Measurements from ENCODE around the gene NPIPA5.
"Not testable (repeated sequence)": the region's sequence is repeated elsewhere in the genome, so short reads cannot be mapped to it uniquely, and the experiment has no call there.

Gene NPIPA5

GRCh38 chr16:15389916-15390315 lies 11.8 kb upstream of the NPIPA5 start:
- not testable (repeated sequence) for DNase-seq (ENCODE audit: low read depth)

GRCh38 chr16:15388060-15388459 lies 10.0 kb upstream of the NPIPA5 start:
- DNase-seq (ENCODE audit: low read depth): not testable (repeated sequence)

GRCh38 chr16:15382810-15383209 lies 4.7 kb upstream of the NPIPA5 start:
- peak; percentile 13 for DNase-seq (ENCODE audit: low read depth)

GRCh38 chr16:15357495-15357894 lies 20.6 kb downstream of the NPIPA5 start:
- not testable (repeated sequence) for DNase-seq (ENCODE audit: low read depth)

GRCh38 chr16:15354846-15355245 lies 23.2 kb downstream of the NPIPA5 start:
- DNase-seq (ENCODE audit: low read depth): not testable (repeated sequence)

- not testable (repeated sequence) for DNase-seq (ENCODE audit: low read depth)
Observed at GRCh38 chr16:15352852-15353251, 25.2 kb downstream of the NPIPA5 start.

GRCh38 chr16:15351745-15352144 lies 26.3 kb downstream of the NPIPA5 start:
- DNase-seq (ENCODE audit: low read depth): not testable (repeated sequence)

- not testable (repeated sequence) for DNase-seq (ENCODE audit: low read depth)
Observed at GRCh38 chr16:15351251-15351650, 26.8 kb downstream of the NPIPA5 start.

GRCh38 chr16:15348721-15349120 lies 29.4 kb downstream of the NPIPA5 start:
- not testable (repeated sequence) for DNase-seq (ENCODE audit: low read depth)

GRCh38 chr16:15342337-15342736 lies 35.8 kb downstream of the NPIPA5 start:
- DNase-seq (ENCODE audit: low read depth): not testable (repeated sequence)

- not testable (repeated sequence) for DNase-seq (ENCODE audit: low read depth)
Observed at GRCh38 chr16:15338986-15339385, 39.1 kb downstream of the NPIPA5 start.

GRCh38 chr16:15337974-15338605 lies 40.0 kb downstream of the NPIPA5 start:
- not testable (repeated sequence) for DNase-seq (ENCODE audit: low read depth)

- DNase-seq (ENCODE audit: low read depth): not testable (repeated sequence)
Observed at GRCh38 chr16:15335609-15336008, 42.5 kb downstream of the NPIPA5 start.

- not testable (repeated sequence) for DNase-seq (ENCODE audit: low read depth)
Observed at GRCh38 chr16:15333969-15334368, 44.1 kb downstream of the NPIPA5 start.

- DNase-seq (ENCODE audit: low read depth): not testable (repeated sequence)
Observed at GRCh38 chr16:15330978-15331377, 47.1 kb downstream of the NPIPA5 start.

- not testable (repeated sequence) for DNase-seq (ENCODE audit: low read depth)
Observed at GRCh38 chr16:15324954-15325353, 53.1 kb downstream of the NPIPA5 start.

GRCh38 chr16:15323373-15323772 lies 54.7 kb downstream of the NPIPA5 start:
- not testable (repeated sequence) for DNase-seq (ENCODE audit: low read depth)

GRCh38 chr16:15321221-15321620 lies 56.9 kb downstream of the NPIPA5 start:
- DNase-seq (ENCODE audit: low read depth): not testable (repeated sequence)

- DNase-seq (ENCODE audit: low read depth): not testable (repeated sequence)
Observed at GRCh38 chr16:15314562-15314961, 63.5 kb downstream of the NPIPA5 start.

All from HS-5 (cell line).